ENCODE measurements around the gene NMUR1.
A peak's percentile ranks its signal among the peaks of the same experiment; 100 is the strongest.
"Not testable (repeated sequence)": the region's sequence is repeated elsewhere in the genome, so short reads cannot be mapped to it uniquely, and the experiment has no call there.

The NMUR1 gene

GRCh38 chr2:231530099-231531011 lies at the start of gene NMUR1:
TSS of gene NMUR1 (minus strand) at chr2:231530445. CDS start at chr2:231530361, 84 bp downstream.
- DNase-seq, result peak; percentile 40

GRCh38 chr2:231579560-231579959 lies 49.3 kb upstream of the NMUR1 start:
- no peak for DNase-seq

GRCh38 chr2:231578655-231579054 lies 48.4 kb upstream of the NMUR1 start:
- not testable (repeated sequence) for DNase-seq

GRCh38 chr2:231576465-231576864 lies 46.2 kb upstream of the NMUR1 start:
- DNase-seq, result no peak

- no peak for DNase-seq
Measured at GRCh38 chr2:231575612-231576256, 45.5 kb upstream of the NMUR1 start.

GRCh38 chr2:231573698-231574421 lies 43.6 kb upstream of the NMUR1 start:
- no peak for DNase-seq

- DNase-seq, result no peak
Measured at GRCh38 chr2:231573096-231573495, 42.9 kb upstream of the NMUR1 start.

DNA sequence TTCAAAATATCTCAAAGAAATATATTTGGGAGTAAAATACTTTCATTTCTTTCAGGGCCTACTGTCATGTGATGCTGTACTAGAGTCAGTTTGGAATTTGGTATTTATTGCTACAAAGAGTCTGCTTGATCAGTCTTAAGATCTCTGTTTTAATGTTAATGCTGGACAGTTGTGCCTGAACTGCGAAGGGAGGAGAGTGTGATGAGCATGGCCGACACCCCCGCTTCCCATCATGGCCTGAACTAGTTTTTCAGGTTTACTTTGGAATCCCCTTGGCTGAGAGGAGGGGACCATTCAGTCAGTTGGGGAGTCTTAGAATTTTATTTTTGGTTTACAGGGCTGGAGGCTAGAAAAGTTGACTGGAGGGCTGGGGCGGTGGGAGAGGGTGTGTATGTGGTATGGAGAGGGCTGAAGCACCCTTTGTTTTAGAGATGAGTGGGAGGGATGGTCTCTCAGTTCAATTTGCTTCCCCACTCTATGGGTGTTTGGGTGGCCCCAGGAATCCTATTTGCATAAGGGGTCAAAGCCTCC lies 41.5 kb upstream of the NMUR1 start:
- DNase-seq, result no peak

DNA sequence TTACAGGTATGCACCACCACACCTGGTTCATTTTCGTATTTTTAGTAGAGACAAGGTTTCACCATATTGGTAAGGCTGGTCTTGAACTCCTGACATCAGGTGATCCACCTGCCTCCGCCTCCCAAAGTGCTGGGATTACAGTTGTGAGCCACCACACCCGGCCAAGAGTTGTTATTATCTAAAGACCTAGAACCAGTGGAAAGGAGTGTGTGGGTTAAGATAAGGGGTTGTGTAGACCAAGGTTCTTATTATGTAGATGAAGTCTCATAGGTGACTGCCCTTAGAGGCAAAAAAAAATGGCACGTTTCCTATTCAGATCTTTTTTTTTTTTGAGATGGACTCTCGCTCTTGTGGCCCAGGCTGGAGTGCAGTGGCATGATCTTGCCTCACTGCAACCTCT lies 40.7 kb upstream of the NMUR1 start:
- DNase-seq, result not testable (repeated sequence)

DNA sequence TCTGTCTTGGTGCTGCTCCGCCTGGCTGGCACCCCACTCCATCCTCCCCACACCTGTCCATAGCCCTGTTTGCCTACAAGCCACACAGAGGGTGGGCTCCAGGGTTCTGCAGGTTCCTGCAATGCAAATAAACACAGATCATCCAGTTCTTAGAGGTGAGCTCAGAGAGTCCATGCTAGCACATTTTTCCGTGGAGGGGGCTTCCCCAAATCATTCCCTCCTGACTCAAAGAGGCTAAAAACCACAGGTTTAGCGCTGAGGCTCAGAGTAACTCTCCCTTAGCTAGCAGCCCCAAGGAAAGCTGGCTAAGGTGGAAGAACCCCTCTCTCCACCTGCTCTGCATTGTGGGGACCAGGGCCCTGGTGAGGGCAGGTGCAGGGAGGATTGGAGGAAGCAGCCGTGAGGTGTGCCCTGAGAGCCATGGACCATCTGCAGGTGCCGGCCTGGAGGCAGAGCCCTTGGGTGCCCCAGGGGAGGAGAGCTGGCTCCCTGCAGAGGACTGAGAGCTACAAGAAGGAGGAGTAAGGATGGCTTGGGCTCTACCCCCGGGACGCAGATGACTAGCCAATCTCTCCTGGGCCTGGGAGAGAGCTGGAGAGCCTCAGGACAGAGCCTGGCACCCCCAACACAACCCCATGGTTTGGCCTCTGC lies 38.7 kb upstream of the NMUR1 start:
- DNase-seq, result no peak

GRCh38 chr2:231568098-231568784 lies 38.0 kb upstream of the NMUR1 start:
- no peak for DNase-seq

GRCh38 chr2:231567159-231567558 lies 36.9 kb upstream of the NMUR1 start:
- no peak for DNase-seq

DNA sequence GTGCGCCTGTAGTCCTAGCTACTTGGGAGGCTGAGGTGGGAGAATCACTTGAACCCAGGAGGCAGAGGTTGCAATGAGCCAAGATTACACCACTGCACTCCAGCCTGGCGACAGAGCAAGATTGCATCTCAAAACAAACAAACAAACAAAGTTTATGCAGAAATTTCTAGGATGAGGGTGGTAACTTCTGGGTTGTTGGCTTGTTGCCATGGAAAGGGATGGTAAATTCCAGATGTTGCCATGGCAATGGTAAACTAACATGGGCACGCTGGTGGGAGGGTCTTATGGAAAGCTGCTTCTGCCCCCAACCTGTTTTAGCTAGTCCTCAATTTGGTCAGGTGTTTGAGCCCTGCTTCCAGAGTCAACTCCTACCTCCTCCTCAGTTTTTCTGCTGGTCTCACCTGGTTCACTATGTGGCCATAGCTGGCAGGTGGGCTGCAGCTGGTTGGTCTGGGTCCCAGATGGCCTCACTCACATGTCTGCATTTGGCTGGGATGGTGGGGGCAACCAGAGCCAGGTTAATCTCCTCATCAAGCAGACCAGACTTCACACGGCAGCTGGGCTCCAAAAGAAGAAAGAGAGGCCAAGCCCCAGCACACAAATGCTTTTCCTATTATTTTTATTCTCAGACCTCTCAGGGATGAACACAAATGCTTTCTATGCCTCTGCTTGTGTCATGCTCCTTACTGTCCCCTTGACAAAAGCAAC lies 35.8 kb upstream of the NMUR1 start:
- DNase-seq, result no peak

- DNase-seq, result peak; percentile 64
Measured at GRCh38 chr2:231563378-231563961, 33.2 kb upstream of the NMUR1 start.

DNA sequence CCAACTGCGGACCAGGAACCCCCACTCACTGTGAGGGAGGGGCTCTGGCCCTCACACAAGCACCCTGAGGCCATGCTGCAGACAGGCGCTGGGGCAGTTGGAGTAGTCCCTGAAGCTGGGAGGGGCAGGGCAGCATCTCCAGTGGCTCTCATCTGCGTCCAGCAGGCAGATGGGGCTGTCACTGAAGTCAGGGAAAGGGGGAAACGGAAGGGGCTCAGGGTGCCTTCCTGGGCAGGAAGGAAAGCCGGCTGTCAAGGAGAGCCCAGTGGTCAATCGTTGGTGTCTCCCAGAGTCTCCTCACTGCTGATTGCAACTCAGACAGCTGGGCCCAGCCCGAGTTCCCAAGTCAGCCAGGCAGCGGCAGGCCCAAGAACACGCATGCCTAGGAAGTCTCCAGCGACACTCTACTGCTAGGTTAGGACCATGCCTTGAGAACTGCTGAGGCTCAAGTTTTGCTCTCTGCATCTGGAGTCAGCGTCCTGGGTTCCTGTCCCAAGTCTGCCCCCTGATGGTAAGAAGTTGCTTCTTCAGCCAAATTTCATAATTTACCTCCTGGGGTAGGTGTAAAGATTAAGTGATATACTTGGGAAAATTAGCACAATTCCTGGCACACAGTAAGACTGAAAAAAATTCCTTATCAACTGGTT lies 27.4 kb upstream of the NMUR1 start:
- peak; percentile 62 for DNase-seq

GRCh38 chr2:231556981-231557380 lies 26.7 kb upstream of the NMUR1 start:
- no peak for DNase-seq

DNA sequence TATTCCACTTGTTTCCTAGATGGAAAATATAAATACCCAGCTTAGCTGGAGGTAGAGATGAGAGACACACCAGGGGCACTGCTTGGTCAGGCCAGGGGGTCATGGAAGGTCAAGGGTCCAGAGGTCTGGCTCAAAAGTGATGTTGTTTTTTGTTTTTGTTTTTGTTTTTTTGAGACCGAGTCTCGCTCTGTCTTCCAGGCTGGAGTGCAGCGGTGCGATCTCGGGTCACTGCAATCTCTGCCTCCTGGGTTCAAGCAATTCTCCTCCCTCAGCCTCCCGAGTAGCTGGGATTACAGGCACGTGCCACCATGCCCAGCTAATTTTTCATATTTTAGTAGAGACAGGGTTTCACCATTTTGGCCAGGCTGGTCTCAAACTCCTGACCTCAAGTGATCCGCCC lies 26.3 kb upstream of the NMUR1 start:
- not testable (repeated sequence) for DNase-seq

DNA sequence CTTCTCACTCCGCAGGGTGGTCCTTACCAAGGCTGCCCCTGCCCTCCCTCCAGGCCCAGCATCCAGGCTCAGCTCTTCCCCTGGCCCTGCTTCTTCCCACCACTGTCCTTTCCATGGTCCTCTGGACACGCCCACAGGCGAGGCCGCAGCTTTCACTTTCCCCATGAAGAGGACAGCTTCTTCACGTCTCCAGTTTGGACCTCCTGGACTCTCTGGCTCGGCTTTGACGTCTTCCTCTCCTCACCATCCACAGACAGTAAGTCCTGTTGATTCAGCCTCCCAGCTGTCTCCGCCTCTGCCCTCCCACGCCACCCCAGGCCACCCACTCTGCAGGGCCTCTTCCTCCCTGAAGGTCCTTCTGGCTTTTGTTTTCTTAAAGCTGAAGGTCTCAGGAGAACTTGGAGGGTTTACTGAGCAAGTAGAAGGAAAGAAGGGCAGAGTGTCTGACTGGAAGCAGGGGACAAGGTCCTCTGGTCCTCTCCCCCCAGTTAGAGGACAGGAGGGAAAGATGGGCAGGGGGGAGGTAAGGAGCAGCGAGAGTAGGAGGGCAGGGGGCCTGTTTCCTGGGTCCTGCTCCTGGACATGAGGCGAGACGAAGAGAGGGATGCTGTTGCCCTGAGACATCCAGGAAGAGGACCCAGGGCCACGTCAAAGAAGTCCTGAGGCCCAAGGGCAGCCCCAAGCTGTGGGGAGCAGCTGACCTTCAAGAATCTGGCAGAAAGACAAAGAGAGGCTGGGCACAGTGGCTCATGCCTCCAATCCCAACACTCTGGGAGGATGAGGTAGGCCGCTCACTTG lies 24.7 kb upstream of the NMUR1 start:
- DNase-seq, result no peak

DNA sequence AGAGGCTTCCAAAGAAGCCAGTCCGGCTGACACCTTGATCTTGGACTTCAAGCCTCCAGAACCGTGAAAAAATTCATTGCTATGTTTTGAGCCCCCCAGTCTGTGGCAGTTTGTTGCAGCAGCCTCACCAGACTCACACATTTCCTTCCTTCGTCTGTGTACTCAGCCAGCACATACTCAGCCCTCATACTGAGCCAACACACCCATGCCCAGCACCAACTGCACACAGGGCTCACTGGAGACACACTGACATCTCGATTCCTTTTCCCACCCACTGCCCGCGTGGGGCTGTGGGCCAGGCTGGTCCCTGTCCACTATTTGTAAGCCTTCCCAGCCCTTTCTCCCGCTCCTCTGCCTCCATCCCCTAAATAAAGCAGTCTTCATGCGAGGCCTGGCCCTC lies 24.1 kb upstream of the NMUR1 start:
- DNase-seq, result no peak

GRCh38 chr2:231552752-231553151 lies 22.5 kb upstream of the NMUR1 start:
- DNase-seq, result no peak

All from NCI-H1436 (cell line).